HG03457 (cell line): Measurements from ENCODE around the gene ASB4.
"Not testable (repeated sequence)": the region's sequence is repeated elsewhere in the genome, so short reads cannot be mapped to it uniquely, and the experiment has no call there.

Experiments
- ATAC-seq: cut with Tn5 transposase; IDR thresholded peaks from one replicate; pipeline ENCODE4 v1.9.1; 2021; ENCODE audit warnings: moderate number of reproducible peaks; ENCODE audit not compliant: unreplicated experiment

Gene ASB4

GRCh38 chr7:95485391-95486123 is at the start of gene ASB4:
TSS of gene ASB4 (plus strand) at chr7:95485943. CDS start at chr7:95485972, 29 bp downstream.
- no peak for ATAC-seq

GRCh38 chr7:95436407-95436806 is 49.3 kb upstream of the ASB4 start:
- no peak for ATAC-seq

GRCh38 chr7:95440394-95441038 is 45.2 kb upstream of the ASB4 start:
- ATAC-seq: no peak

GRCh38 chr7:95441042-95441823 is 44.5 kb upstream of the ASB4 start:
- no peak for ATAC-seq

- no peak for ATAC-seq
Observed at GRCh38 chr7:95444796-95445195, 40.9 kb upstream of the ASB4 start.

- ATAC-seq: no peak
Observed at GRCh38 chr7:95446618-95447017, 39.1 kb upstream of the ASB4 start.

- ATAC-seq: no peak
Observed at GRCh38 chr7:95454438-95455045, 31.2 kb upstream of the ASB4 start.

- ATAC-seq: no peak
Observed at GRCh38 chr7:95457947-95458346, 27.8 kb upstream of the ASB4 start.

GRCh38 chr7:95460653-95461052 is 25.1 kb upstream of the ASB4 start:
- ATAC-seq: not testable (repeated sequence)

- ATAC-seq: no peak
Observed at GRCh38 chr7:95467912-95468607, 17.7 kb upstream of the ASB4 start.

GRCh38 chr7:95469187-95469586 is 16.6 kb upstream of the ASB4 start:
- no peak for ATAC-seq

GRCh38 chr7:95469848-95470247 is 15.9 kb upstream of the ASB4 start:
- no peak for ATAC-seq

- peak; percentile 95 for ATAC-seq
Observed at GRCh38 chr7:95470452-95470851, 15.3 kb upstream of the ASB4 start.

- ATAC-seq: no peak
Observed at GRCh38 chr7:95471071-95471470, 14.7 kb upstream of the ASB4 start.

GRCh38 chr7:95472581-95473161 is 13.1 kb upstream of the ASB4 start:
- ATAC-seq: no peak

- no peak for ATAC-seq
Observed at GRCh38 chr7:95473276-95473985, 12.3 kb upstream of the ASB4 start.

- no peak for ATAC-seq
Observed at GRCh38 chr7:95476072-95476847, 9.5 kb upstream of the ASB4 start.

GRCh38 chr7:95476904-95477594 is 8.7 kb upstream of the ASB4 start:
- peak; percentile 60 for ATAC-seq
